SHP77 (cell line): ENCODE measurements around the gene ILF3.
"Not testable (repeated sequence)": the region's sequence is repeated elsewhere in the genome, so short reads cannot be mapped to it uniquely, and the experiment has no call there.

Experiments
- DNase-seq, 2 experiments: peaks; one replicate each; lab custom pipeline; 2025; lab: John Stamatoyannopoulos, UW

Gene ILF3

DNA sequence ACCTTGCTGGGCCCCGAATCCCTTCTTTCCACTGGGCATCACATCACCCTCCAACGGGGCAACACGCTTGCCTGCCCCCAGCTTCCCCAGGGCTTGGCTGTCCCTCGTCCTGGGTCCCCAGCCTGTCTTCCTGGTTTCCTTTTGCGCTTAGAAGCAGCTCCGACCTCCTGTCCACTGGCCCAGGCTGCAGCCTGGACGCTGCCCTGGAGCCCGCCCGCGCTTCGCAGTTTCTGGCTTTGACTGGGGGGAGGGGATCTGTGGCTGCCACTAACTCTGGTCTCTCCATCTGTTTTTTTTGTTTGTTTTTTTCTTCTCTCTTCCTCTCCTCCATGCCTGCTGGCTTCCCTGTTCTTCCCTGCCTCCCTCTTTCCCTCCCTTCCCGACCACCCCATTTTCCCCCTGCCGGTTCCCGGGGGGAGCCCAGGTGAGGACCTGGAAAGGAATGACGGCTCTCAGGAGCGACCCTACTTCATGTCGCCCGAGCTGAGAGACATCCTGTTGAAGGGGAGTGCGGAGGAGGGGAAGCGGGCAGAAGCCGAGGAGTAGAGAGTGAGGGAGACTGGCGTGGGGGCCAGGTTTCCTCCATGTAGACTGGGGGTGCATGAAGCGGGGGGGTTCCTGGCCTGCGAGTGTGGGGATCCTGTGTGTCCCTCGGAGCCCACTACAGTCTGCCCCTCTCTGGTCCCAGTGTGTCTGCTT is 11.5 kb upstream of the ILF3 start:
- no peak for DNase-seq

DNA sequence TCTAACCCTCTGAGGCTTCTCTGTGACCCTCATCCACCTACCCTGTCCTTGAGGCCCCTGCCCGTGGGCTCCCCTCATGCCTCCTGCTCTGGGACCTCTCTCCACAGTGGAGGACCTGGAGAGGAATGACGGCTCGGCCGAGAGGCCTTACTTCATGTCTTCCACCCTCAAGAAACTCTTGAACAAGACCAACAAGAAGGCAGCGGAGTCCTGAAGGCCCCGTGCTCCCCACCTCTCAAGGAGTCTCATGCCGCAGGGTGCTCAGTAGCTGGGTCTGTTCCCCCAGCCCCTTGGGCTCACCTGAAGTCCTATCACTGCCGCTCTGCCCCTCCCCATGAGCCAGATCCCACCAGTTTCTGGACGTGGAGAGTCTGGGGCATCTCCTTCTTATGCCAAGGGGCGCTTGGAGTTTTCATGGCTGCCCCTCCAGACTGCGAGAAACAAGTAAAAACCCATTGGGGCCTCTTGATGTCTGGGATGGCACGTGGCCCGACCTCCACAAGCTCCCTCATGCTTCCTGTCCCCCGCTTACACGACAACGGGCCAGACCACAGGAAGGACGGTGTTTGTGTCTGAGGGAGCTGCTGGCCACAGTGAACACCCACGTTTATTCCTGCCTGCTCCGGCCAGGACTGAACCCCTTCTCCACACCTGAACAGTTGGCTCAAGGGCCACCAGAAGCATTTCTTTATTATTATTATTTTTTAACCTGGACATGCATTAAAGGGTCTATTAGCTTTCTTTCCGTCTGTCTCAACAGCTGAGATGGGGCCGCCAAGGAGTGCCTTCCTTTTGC is 10.8 kb upstream of the ILF3 start:
- DNase-seq: no peak

DNA sequence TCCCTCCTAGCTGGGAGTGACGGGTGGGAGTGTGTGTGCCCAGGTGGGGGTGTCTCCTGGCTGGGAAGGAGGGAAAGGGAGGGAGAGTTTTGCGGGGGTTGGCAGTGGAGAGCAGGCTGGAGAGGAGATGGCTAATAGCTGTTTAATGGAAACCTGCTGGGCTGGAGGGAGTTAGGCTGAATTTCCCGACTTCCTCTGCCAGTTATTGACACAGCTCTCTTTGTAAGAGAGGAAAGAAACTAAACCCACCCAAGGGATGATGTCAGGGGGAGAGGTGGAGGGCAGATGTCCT is 10.2 kb upstream of the ILF3 start:
- no peak for DNase-seq

DNA sequence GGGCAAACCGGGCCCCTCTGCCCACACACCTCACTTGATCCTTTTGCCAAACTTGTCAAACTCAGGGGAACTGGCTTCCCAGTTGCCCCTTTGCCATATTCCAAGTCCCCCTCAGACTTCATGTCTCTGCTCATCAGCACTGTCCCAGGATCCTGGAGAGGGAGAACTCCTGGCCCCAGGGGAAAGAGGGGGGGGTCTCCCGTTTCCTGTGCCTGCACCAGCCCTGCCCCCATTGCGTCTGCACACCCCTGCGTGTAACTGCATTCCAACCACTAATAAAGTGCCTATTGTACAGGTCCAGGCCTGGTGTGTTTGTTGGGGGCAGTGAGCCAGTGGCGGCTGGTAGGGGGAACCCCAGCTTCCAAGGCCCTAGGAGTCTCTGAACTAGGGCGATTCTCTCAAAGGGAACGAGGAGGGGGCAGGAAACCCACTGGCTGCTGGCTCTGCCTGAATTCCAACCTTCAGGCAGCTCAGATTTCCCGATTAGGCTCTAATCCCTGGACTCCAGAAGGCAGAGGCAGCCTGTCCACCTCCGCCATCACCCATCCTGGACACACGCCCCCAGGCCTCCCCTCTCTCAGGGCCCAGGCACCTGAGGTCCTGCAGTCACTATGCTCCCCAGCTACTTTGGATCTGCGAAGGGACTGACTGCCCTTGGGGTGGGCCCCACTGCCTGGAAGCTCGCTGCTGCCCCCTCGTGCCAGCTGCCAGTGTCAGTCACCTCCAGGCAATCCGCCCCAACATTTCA is 9.7 kb upstream of the ILF3 start:
- peak; percentile 69 to 80 for DNase-seq

DNA sequence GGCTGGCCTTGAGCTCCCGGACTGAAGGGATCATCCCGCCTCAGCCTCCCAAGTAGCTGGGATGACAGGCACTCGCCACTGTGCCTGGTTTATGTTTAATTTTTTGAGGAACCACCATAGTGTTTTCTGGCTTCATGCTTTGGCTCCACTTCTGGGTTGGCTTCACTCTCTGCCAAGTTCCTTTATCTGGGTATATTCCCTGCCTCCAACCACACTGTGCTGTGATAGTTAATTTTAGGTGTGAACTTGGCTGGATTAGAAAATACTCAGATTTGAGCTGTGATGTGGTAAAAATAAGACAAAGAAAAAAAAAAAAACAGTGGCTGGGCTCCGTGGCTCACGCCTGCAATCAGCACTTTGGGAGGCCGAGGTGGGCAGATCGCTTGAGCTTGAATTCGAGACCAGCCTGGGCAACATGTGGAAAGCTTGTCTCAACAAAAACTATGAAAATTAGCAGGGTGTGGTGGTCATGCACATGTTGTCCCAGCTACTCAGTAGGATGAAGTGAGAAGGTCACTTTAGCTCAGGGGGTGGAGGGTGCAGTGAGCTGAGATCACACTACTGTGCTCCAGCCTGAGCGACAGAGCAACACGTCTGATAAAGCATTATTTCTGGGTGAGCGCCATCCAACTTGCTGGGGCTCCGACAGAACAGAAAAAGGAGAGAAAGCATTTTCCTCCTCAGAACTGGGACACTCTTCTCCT is 7.5 kb upstream of the ILF3 start:
- no peak for DNase-seq

DNA sequence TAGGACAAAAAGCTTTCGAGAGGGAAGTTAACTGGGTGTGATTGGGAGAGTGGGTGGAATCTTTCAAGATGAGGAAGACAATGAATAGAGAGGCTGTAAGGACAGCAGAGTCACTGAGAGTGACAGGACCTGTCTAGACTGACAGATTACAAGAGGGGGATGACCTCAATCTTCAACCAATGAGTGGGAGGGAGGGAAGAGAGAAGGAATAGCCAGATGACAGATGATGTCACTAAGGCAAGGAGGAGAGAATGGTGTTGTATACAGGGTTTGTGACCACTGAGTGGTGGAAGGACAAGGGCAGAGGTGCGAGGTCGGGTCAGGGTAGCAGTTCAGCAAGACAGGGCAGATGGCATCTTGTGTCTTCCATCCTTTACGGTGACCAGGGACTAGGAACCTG is 5.8 kb upstream of the ILF3 start:
- no peak for DNase-seq

DNA sequence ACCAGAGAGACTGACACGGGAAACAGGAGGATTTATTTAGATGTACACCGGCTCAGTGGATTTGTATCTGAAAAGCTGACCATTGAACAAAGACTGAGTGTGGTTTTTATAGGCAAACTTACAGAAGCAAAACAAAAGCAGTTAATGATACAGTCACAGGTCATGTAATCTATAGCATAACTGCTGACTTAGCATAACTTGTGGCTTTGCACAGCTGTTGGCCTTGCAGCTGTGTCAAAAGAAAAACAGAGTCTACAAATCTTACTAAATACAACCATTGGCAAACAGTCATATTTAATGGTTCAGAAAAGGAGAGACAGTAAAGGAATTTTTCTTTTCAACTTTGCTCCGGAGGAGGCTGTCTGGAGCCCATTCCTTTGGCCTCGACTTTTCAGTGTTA is 2.3 kb upstream of the ILF3 start:
- no peak for DNase-seq

DNA sequence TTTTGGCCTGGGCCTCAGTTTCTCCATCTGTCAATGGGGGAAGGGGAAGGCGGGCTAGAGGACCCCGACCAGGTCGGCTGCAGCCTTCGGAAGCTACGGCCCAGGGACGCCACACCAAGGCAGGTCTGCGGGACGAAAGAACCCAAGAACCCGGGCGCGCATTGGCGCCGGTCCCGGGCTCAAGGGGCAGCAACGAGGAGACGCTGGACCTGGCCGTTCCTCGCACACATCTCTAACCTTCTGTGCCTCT is 739 bp upstream of the ILF3 start:
- DNase-seq: no peak

DNA sequence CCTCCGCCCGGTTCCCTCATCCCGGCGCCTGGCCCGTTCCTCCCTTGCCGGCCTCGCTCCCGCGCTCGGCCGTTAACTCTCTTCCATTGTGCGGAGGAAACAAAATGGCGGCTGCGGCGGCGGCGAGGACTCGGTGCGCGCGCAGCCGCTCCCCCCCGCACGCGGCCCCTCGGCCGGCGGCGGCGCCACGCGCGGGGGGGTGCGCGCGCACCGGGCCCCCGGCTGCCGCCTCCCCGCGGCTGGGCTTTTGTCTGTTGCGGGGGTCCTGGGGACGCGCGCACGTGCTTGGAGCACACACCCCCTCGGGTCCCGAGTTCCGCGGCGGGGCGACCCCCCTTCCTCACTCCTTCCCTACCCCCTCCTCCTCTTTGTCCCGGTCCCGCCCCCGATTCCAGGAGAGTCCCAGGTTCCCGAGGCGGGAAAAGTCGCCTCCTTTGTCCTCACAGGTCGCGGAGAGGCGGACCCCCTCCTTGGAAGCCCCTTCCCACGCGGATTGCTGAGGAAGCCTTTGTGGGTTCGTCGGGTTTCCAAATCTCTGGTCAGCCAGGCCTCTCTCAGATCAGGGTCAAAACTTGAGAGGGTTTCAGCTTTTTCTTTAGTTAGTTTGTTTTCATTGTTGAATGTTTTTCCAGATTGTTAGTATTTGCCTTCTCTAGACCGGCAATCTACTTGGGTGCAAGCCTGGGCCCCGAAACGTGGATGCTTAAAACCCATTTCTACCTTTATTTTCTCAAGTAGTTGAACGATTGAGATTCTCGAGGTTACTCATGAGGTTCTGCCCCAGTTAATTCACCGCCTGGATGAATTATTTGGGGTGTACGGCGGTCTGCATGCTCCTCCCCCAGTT is 687 bp downstream of the ILF3 start:
- peak; percentile 38 to 70 for DNase-seq

DNA sequence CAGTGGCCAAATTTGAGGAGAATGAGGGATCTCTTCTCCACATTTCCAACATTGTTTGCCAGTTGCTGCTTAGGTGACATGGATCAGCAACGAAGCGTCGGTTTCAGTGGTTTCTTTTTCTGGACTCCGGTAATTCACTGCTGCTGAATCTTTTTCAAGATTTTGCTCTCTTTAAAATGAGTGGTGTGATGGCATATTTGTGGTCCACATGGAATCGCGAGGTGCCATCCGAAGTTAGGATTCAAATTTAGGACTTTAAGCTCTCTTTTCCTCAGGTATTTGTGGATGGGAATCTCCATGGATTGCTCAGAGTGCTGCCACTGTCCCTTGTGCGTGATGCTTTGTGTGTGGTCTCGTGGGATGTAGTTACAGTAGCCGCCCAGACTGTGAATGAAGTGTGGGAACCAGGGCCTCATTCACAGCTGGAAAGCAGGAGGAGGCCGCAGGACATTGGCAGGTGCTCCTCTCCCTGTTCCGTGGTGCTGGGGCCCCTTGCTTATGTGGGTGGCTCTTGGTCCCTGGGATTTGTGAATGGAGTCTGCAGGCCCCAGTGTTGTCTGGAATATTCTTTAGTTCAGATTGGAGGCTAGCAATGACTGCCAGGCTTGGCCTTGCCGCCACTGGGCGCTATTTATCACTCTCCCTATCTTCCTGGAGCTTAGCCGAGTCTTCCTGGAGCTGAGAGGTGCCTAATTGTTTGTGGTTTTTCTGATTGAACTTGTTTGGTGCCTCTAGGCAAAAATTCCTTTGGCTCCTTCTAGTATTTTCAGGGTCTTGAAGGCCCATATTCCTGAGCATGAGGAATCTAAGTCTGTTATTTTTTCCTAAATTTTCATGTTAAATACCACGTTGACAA is 1.5 kb downstream of the ILF3 start:
- no peak for DNase-seq

DNA sequence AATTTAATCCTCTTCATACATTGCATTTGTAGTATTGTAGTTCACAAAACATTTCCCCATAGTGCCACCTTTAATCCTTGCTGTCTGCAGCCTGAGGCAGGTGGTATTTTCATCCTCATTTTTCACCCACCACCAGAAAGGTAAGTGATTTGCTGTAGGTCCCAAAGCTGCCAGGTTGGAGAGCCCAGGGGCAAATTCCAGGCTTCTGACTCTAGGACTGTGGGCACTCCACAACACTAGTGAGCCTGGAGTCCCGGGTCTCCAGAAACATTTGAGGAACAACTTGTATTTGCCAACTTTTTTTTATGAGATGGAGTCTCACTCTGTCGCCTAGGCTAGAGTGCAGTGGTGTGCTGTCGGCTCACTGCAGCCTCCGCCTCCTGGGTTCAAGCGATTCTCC is 6.2 kb downstream of the ILF3 start:
- DNase-seq: no peak

DNA sequence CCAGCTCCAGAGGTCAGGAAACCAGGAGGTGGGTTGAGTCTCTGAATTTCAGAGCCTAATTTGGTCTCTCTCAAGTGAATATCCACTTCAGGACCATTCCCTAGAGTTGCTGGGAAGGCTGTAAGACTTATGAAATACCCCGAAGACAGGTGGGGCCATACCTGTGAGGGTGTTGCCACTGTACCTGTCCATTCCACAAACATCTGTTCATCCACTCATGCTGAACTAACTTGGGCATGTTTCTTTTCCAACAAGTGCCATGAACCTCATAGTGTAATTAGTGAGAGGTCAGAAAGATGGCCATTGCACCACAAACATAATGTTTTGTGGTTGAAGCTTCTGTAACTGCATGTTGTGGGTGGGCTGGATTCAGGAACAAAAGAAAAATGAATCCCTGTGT is 7.8 kb downstream of the ILF3 start:
- no peak for DNase-seq

DNA sequence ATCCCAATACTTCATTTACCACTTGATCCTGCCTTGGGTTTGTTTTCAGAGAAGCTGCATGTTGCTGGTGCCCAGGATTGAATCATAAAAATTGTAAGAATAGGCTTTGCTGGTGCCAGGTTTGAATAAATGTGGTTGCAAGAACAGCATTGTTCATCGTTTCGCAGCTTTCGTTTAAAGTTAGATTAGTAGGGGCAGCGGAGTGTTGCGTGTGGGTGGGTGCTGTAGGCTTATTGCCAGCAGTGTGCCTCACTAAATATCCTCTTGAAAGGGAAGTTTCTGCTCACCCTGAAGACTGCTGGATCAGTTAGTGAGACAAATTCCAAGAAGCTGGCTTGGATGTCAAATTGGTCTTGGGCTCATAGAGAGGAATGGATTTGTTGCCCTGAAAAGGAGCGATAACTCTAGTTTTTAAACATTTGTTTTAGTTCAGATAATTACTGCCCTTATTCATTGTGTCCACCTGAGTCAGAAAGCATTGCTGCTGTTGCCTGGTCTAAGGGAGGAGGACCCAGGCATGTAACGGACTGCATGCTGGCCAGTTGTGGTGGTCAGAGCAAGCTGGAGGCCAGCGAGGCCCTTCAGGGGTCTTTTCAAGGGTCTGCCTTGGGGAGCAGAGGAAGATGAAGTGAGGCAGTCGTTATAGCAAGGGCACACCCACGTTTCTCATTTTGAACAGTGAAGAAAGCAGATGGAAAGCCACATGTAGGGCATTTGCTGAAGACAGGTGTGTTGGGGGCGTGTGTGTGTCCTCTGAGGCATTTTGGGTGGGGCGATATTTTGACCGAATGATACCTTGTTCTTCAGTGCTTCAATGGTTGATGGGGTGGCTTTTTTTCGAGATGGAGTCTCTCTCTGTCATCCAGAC is 8.5 kb downstream of the ILF3 start:
- DNase-seq: no peak

DNA sequence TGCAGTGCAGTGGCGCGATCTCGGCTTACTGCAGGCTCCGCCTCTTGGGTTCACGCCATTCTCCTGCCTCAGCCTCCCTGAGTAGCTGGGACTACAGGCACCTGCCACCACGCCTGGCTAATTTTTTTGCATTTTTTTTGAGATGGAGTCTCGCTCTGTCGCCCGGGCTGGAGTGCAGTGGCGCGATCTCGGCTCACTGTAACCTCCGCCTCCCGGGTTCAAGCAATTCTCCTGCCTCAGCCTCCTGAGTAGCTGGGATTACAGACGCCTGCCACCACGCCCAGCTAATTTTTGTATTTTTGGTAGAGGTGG is 9.1 kb downstream of the ILF3 start:
- not testable (repeated sequence) for DNase-seq

DNA sequence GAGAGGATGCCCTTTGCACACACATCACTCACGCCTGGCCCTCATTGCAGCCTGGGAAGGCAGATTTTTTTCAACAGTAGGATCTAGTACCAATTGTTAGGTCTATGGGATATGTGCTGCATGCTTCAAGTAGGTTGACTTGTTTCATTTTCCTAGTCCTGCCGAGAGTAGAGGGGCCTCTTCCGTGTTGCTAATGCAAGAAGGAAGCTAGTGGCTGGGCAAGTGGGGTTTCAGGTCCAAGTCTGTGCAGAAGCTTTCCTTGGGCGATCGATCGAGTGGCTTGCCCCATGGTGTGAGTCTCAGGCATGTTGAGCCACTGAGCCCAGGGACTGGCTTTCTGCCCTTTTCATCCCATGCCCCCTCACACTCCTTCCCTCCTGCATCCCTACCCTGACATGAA is 13.7 kb downstream of the ILF3 start:
- DNase-seq: no peak

DNA sequence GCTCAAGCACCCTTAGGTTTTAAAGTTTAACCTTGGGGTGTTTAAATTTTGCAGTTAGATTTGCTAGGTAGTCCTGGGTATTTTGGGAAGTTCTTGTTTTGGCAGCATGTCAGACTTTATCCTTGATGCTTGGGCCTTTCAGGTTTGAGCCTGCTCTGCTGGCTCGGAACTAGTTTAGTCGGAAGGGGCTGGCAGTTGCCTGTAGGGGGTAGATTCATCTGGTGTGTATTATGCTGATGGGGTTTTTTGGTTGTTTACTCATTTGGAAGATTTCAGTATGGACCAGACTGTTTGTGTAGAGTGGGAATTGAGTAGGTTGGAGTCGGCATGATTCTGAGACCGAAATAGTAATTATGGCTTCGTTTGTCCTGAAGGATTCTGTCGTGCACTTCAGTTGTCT is 15.1 kb downstream of the ILF3 start:
- no peak for DNase-seq

DNA sequence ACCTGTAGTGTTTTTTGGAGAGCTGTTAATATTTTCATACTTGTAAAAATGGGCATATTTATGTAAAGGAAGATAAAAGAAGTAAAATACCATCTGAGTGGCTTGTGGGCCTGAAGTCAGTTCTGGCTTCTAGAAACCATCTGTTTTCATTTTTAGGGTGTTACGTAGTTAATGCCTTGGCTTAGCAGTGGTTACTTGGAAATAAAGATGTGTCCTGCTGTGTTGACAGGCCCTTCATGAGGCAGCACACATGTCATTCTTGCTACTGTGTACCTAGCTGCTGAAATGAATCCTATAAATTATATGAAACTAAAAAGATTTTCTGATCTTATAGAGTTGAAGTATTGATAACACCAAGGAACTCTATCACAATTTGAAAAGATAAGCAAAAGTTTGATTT is 16.0 kb downstream of the ILF3 start:
- no peak for DNase-seq

DNA sequence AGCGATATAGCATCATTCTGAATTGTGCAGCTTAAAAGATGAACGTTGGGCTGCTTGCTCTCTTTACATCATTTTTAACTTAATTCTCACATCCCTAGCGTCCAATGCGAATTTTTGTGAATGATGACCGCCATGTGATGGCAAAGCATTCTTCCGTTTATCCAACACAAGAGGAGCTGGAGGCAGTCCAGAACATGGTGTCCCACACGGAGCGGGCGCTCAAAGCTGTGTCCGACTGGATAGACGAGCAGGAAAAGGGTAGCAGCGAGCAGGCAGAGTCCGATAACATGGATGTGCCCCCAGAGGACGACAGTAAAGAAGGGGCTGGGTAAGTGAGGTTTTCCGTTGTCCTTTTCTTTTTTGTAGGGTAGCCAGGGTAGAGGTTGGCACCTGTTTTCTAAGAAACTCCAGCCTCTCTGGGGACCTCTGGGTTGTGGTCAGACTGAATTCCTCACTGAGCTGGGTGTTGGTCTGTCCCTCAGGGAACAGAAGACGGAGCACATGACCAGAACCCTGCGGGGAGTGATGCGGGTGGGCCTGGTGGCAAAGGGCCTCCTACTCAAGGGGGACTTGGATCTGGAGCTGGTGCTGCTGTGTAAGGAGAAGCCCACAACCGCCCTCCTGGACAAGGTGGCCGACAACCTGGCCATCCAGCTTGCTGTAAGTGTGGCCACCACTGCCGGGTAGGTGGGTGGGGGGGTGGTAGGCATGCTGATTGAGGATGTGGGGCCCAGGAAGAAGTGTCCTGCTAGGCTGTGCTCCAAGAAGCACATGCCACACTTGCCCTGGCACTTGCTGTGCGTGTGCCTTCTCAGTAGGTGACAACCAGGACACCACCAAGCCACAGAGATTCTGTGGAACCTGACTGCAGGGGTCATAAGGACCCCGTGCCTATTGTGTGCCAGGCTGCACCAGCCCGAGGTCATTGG is 17.0 kb downstream of the ILF3 start:
- DNase-seq: no peak

DNA sequence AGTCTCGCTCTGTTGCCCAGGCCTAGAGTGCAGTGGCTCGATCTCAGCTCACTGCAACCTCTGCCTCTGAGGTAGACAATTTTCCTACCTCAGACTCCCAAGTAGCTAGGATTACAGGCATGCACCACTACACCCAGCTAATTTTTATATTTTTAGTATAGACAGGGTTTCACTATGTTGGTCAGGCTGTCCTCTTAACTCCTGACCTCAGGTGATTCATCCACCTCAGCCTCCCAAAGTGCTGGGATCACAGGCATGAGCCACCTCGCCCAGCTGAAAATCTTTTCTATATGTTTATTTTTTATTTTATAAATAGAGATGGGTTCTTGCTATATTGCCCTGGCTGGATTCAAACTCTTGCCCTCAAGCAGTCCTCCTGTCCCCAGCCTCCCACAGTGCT is 17.8 kb downstream of the ILF3 start:
- not testable (repeated sequence) for DNase-seq
